GM11168 (cell line): Measurements from ENCODE around the gene SFMBT2.
"Not testable (repeated sequence)": the region's sequence is repeated elsewhere in the genome, so short reads cannot be mapped to it uniquely, and the experiment has no call there.

Experiments used
- in situ Hi-C: fragments of 300-500 bp; cut with MboI; formaldehyde crosslinking; loops from one replicate; pipeline ENCODE4 v1.12.0; 2022; ENCODE audit warnings: low sequenced_read_pairs; ENCODE audit not compliant: unreplicated experiment

The SFMBT2 gene

GRCh38 chr10:7405637-7406036, 5.2 kb downstream of the SFMBT2 start:
- in situ Hi-C loops, result loop anchor here (5.0 kb wide), 1 partner anchor 488 kb away; no protein-coding TSS in a partner anchor

GRCh38 chr10:7403620-7404019, 7.2 kb downstream of the SFMBT2 start:
- in situ Hi-C loops, result no loop called here

- in situ Hi-C loops, result no loop called here
Observed at GRCh38 chr10:7401782-7402181, 9.1 kb downstream of the SFMBT2 start.

GRCh38 chr10:7401156-7401555, 9.7 kb downstream of the SFMBT2 start:
- in situ Hi-C loops, result no loop called here

GRCh38 chr10:7400068-7400715, 10.6 kb downstream of the SFMBT2 start:
- in situ Hi-C loops, result no loop called here

- in situ Hi-C loops, result no loop called here
Observed at GRCh38 chr10:7399533-7399932, 11.3 kb downstream of the SFMBT2 start.

- in situ Hi-C loops, result no loop called here
Observed at GRCh38 chr10:7397049-7398035, 13.5 kb downstream of the SFMBT2 start.

GRCh38 chr10:7392301-7392700, 18.5 kb downstream of the SFMBT2 start:
- in situ Hi-C loops, result not testable (repeated sequence)

- in situ Hi-C loops, result no loop called here
Observed at GRCh38 chr10:7391748-7392147, 19.1 kb downstream of the SFMBT2 start.

GRCh38 chr10:7390689-7391110, 20.1 kb downstream of the SFMBT2 start:
- in situ Hi-C loops, result not testable (repeated sequence)

- in situ Hi-C loops, result no loop called here
Observed at GRCh38 chr10:7389844-7390243, 21.0 kb downstream of the SFMBT2 start.

- in situ Hi-C loops, result no loop called here
Observed at GRCh38 chr10:7389346-7389745, 21.5 kb downstream of the SFMBT2 start.

- in situ Hi-C loops, result no loop called here
Observed at GRCh38 chr10:7388602-7389001, 22.2 kb downstream of the SFMBT2 start.

GRCh38 chr10:7388149-7388548, 22.7 kb downstream of the SFMBT2 start:
- in situ Hi-C loops, result not testable (repeated sequence)

- in situ Hi-C loops, result no loop called here
Observed at GRCh38 chr10:7385114-7385513, 25.7 kb downstream of the SFMBT2 start.

GRCh38 chr10:7383442-7383841, 27.4 kb downstream of the SFMBT2 start:
- in situ Hi-C loops, result no loop called here

GRCh38 chr10:7380704-7381241, 30.1 kb downstream of the SFMBT2 start:
- in situ Hi-C loops, result no loop called here

GRCh38 chr10:7378602-7379403, 32.0 kb downstream of the SFMBT2 start:
- in situ Hi-C loops, result no loop called here

- in situ Hi-C loops, result no loop called here
Observed at GRCh38 chr10:7377614-7378248, 33.1 kb downstream of the SFMBT2 start.

- in situ Hi-C loops, result no loop called here
Observed at GRCh38 chr10:7374795-7375194, 36.0 kb downstream of the SFMBT2 start.
